Measurements from ENCODE around the gene CHD8.

DNA sequence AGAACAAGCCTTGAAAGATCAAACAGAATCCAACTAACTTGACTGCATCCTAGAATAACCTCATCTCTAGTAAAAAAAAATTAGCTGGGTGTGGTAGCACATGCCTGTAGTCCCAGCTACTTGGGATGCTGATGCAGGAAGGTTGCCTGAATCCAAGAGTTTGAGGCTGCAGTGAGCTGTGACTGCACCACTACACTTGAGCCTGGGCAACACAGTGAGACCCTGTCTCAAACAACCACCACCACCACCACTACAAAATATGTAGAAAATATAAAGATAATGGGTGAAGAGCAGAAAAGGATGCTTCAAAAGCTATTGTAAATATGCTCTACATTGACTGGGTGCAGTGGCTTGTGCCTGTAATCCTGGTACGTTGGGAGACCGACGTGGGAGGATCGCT, 99.4 kb downstream of the CHD8 start:
- TF ChIP-seq, protein P1, sequence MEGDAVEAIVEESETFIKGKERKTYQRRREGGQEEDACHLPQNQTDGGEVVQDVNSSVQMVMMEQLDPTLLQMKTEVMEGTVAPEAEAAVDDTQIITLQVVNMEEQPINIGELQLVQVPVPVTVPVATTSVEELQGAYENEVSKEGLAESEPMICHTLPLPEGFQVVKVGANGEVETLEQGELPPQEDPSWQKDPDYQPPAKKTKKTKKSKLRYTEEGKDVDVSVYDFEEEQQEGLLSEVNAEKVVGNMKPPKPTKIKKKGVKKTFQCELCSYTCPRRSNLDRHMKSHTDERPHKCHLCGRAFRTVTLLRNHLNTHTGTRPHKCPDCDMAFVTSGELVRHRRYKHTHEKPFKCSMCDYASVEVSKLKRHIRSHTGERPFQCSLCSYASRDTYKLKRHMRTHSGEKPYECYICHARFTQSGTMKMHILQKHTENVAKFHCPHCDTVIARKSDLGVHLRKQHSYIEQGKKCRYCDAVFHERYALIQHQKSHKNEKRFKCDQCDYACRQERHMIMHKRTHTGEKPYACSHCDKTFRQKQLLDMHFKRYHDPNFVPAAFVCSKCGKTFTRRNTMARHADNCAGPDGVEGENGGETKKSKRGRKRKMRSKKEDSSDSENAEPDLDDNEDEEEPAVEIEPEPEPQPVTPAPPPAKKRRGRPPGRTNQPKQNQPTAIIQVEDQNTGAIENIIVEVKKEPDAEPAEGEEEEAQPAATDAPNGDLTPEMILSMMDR (IDR thresholded peaks at IDR 0.05), result no peak
- no peak for TF ChIP-seq E2F1 (CRISPR knock-in tag; IDR thresholded peaks at IDR 0.05)
- TF ChIP-seq, protein P2, sequence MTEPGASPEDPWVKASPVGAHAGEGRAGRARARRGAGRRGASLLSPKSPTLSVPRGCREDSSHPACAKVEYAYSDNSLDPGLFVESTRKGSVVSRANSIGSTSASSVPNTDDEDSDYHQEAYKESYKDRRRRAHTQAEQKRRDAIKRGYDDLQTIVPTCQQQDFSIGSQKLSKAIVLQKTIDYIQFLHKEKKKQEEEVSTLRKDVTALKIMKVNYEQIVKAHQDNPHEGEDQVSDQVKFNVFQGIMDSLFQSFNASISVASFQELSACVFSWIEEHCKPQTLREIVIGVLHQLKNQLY (CRISPR knock-in tag; IDR thresholded peaks at IDR 0.05), result no peak
- no peak for TF ChIP-seq MYBL2 (CRISPR knock-in tag; IDR thresholded peaks at IDR 0.05)
- no peak for TF ChIP-seq JUN (CRISPR knock-in tag; IDR thresholded peaks at IDR 0.05)
- no peak for TF ChIP-seq ESRRA (CRISPR knock-in tag; IDR thresholded peaks at IDR 0.05; ENCODE audit: borderline replicate concordance)
- no peak for TF ChIP-seq ELF4 (CRISPR knock-in tag; IDR thresholded peaks at IDR 0.05; ENCODE audit: low read depth)
- no peak for TF ChIP-seq RELA (CRISPR knock-in tag; IDR thresholded peaks at IDR 0.05; ENCODE audit: borderline replicate concordance)
- TF ChIP-seq, protein P3, sequence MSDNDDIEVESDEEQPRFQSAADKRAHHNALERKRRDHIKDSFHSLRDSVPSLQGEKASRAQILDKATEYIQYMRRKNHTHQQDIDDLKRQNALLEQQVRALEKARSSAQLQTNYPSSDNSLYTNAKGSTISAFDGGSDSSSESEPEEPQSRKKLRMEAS (CRISPR knock-in tag; IDR thresholded peaks at IDR 0.05), result no peak
- TF ChIP-seq SP1 (CRISPR knock-in tag; conservative IDR thresholded peaks at IDR 0.05), result no peak
- TF ChIP-seq NFYB (CRISPR knock-in tag; conservative IDR thresholded peaks at IDR 0.05; ENCODE audit: low read depth), result no peak
